GM12891 (cell line): ENCODE measurements around the gene RHBDD3.

ENCODE experiments used
- PAX5 ChIP-seq: IDR thresholded peaks from 2 replicates; pipeline ENCODE4 v1.6.1; 2011; ENCODE audit warnings: low read length, moderate library complexity, mild to moderate bottlenecking; ENCODE audit not compliant: insufficient read depth, severe bottlenecking
- POLR2A ChIP-seq: IDR thresholded peaks from 2 replicates; pipeline ENCODE4 v1.6.1; 2011; ENCODE audit warnings: low read depth, low read length, control low read depth
- POLR2AphosphoS5 ChIP-seq: IDR thresholded peaks from 2 replicates; pipeline ENCODE4 v1.6.1; 2011; ENCODE audit warnings: low read depth, low read length, control low read depth
- POU2F2 ChIP-seq: IDR thresholded peaks from 2 replicates; pipeline ENCODE4 v1.6.1; 2011; ENCODE audit warnings: low read depth, mild to moderate bottlenecking, control low read depth, low read length, moderate library complexity
- TAF1 ChIP-seq: IDR thresholded peaks from 2 replicates; pipeline ENCODE4 v1.6.1; 2011; ENCODE audit warnings: low read depth, low read length, control low read depth

- no peak for TF ChIP-seq POLR2AphosphoS5
- no peak for TF ChIP-seq POLR2A
- TF ChIP-seq PAX5, result no peak
- TF ChIP-seq TAF1, result no peak
- no peak for TF ChIP-seq POU2F2
Observed at GRCh38 chr22:29212743-29213142, 55.0 kb downstream of the RHBDD3 start.
